ENCODE results near the gene ABTB2. TPM values are rescaled to one million over a fixed set of nuclear protein-coding genes. Genes with fewer than 3 reads are reported as not detected.

The ABTB2 gene
- total and polyA plus RNA-seq, 9 of the 15 experiments (the other 6 are each of a cell fraction or from before 2014, with no cell fraction given): 0.03 to 0.18 (median 0.12) TPM; not detected in 2

GRCh38 chr11:34105957-34106504 is 251.8 kb downstream of the ABTB2 start (continued):
- TF ChIP-seq UBTF (IDR thresholded peaks at IDR 0.05; ENCODE audit: borderline replicate concordance in 1 of 2, low read depth in 2 of 2, low read length in 2 of 2) (no peak), ZNF57 (CRISPR knock-in tag; IDR thresholded peaks at IDR 0.05) (no peak), PTBP1 (IDR thresholded peaks at IDR 0.05; ENCODE audit: low read depth, low read length) (no peak), ATF6 (CRISPR knock-in tag; IDR thresholded peaks at IDR 0.05) (0 out of 2 replicates have a peak, but pooled peaks have one; percentile 51), FOXA1 (IDR thresholded peaks at IDR 0.05; ENCODE audit: borderline replicate concordance) (no peak), EP400 (IDR thresholded peaks at IDR 0.05) (no peak), ZNF75A (CRISPR knock-in tag; IDR thresholded peaks at IDR 0.05) (no peak), MEIS2 (IDR thresholded peaks at IDR 0.05; ENCODE audit: partially characterized antibody) (peak; percentile 45), ZBTB11 (CRISPR knock-in tag; IDR thresholded peaks at IDR 0.05) (no peak), DIDO1 (tag; IDR thresholded peaks at IDR 0.05; ENCODE audit: low read depth) (no peak), COPS2 (conservative IDR thresholded peaks at IDR 0.05) (no peak), NR2C1 (IDR thresholded peaks at IDR 0.05) (no peak), NR2C1 (tag; IDR thresholded peaks at IDR 0.05) (no peak), MTA3 (IDR thresholded peaks at IDR 0.05; ENCODE audit: borderline replicate concordance) (no peak)
- TF ChIP-seq, protein P1, sequence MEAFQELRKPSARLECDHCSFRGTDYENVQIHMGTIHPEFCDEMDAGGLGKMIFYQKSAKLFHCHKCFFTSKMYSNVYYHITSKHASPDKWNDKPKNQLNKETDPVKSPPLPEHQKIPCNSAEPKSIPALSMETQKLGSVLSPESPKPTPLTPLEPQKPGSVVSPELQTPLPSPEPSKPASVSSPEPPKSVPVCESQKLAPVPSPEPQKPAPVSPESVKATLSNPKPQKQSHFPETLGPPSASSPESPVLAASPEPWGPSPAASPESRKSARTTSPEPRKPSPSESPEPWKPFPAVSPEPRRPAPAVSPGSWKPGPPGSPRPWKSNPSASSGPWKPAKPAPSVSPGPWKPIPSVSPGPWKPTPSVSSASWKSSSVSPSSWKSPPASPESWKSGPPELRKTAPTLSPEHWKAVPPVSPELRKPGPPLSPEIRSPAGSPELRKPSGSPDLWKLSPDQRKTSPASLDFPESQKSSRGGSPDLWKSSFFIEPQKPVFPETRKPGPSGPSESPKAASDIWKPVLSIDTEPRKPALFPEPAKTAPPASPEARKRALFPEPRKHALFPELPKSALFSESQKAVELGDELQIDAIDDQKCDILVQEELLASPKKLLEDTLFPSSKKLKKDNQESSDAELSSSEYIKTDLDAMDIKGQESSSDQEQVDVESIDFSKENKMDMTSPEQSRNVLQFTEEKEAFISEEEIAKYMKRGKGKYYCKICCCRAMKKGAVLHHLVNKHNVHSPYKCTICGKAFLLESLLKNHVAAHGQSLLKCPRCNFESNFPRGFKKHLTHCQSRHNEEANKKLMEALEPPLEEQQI (IDR thresholded peaks at IDR 0.05): no peak
- TF ChIP-seq, protein P2, sequence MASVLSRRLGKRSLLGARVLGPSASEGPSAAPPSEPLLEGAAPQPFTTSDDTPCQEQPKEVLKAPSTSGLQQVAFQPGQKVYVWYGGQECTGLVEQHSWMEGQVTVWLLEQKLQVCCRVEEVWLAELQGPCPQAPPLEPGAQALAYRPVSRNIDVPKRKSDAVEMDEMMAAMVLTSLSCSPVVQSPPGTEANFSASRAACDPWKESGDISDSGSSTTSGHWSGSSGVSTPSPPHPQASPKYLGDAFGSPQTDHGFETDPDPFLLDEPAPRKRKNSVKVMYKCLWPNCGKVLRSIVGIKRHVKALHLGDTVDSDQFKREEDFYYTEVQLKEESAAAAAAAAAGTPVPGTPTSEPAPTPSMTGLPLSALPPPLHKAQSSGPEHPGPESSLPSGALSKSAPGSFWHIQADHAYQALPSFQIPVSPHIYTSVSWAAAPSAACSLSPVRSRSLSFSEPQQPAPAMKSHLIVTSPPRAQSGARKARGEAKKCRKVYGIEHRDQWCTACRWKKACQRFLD (CRISPR knock-in tag; IDR thresholded peaks at IDR 0.05): 0 out of 2 replicates have a peak, but pooled peaks have one; percentile 27

All from K562 (cell line).